HCT116 (cell line): ENCODE data around the gene FA2H. TPM values are rescaled to one million over a fixed set of nuclear protein-coding genes. Genes with fewer than 3 reads are reported as not detected.

Experiments
- ATAC-seq: fragments of 200-7000 bp; cut with Tn5 transposase; 2 replicates; pipeline ENCODE4 v1.9.1; 2020; ENCODE audit warnings: mild to moderate bottlenecking, moderate library complexity
- BruUV-seq: library from RNA; stranded (reverse); fragments of 400-500 nt; replicated peaks from 2 replicates; lab custom pipeline; 2021; lab: Mats Ljungman, UMichigan
- CTCF ChIA-PET: fragments of 300-600 bp; sonication (Branson Sonifier 250); formaldehyde crosslinking; loops from one replicate; lab custom pipeline; 2021; ENCODE audit warnings: antibody characterized with exemption; lab: Charles Lee
- POLR2A ChIA-PET: fragments of 300-600, 350-600 bp; sonication (Branson Sonifier 250); formaldehyde crosslinking; loops from one replicate; lab custom pipeline; 2021; ENCODE audit warnings: antibody characterized with exemption; lab: Charles Lee
- RAD21 ChIA-PET, 2 experiments: fragments of 300-600 bp; sonication (Branson Sonifier 250); formaldehyde crosslinking; loops; one replicate each; lab custom pipeline; 2023; ENCODE audit warnings: low total read pairs in 2 of 2; ENCODE audit not compliant: uncharacterized antibody in 2 of 2, unreplicated experiment in 2 of 2, low non-redundant PET in 1 of 2; lab: Charles Lee
- DNase-seq: peaks from one replicate; pipeline ENCODE4 v3.0.0-alpha.2; 2010; ENCODE audit warnings: low read depth, low spot score
- H2AFZ ChIP-seq: fragments of 200-600 bp; shearing (Covaris generic), sonication (generic); 2 replicates; pipeline ENCODE4 v1.6.1; 2017; ENCODE audit warnings: low read depth, mixed run types, mixed read lengths, antibody characterized with exemption, low read length; ENCODE audit not compliant: poor library complexity, severe bottlenecking
- H3K27ac ChIP-seq: 2 replicates; pipeline ENCODE4 v1.5.1; 2012; ENCODE audit warnings: low read depth, low read length
- H3K27me3 ChIP-seq: fragments of 200-600 bp; sonication (generic); 2 replicates; pipeline ENCODE4 v1.6.1; 2016; ENCODE audit warnings: mixed run types, low read length, mixed read lengths; ENCODE audit not compliant: insufficient read depth
- H3K36me3 ChIP-seq, 2 experiments: fragments of 200-500 bp in 1 of 2; fragments of 200-600 bp in 1 of 2; sonication (Bioruptor generic) in 1 of 2; sonication (generic) in 1 of 2; 2 replicates each; pipeline versions ENCODE4 v1.5.1 to v1.6.1; 2014 to 2016; ENCODE audit warnings: low read length in 2 of 2, inconsistent platforms in 1 of 2, mixed read lengths in 1 of 2, mixed run types in 1 of 2; ENCODE audit not compliant: insufficient read depth in 2 of 2, control insufficient read depth in 1 of 2
- H3K4me1 ChIP-seq, 2 experiments: fragments of 200-600 bp in 1 of 2; sonication (generic) in 1 of 2; 2 replicates each; pipeline versions ENCODE4 v1.5.1 to v1.6.1; 2012 to 2017; ENCODE audit warnings: low read length in 2 of 2, inconsistent platforms in 1 of 2, mild to moderate bottlenecking in 1 of 2, mixed read lengths in 1 of 2, mixed run types in 1 of 2, moderate library complexity in 1 of 2; ENCODE audit not compliant: insufficient read depth in 2 of 2, control insufficient read depth in 1 of 2
- H3K4me2 ChIP-seq: fragments of 200-600 bp; sonication (generic); 2 replicates; pipeline ENCODE4 v1.6.1; 2017; ENCODE audit warnings: mixed run types, low read length, mixed read lengths
- H3K4me3 ChIP-seq, 2 experiments: fragments of 200-600 bp in 1 of 2; sonication (generic) in 1 of 2; replicated peaks in 1 of 2; 2 replicates each; pipeline ENCODE4 v1.5.1; 2011 to 2016; ENCODE audit warnings: low read length in 2 of 2, control low read depth in 1 of 2, low read depth in 1 of 2, mild to moderate bottlenecking in 1 of 2, mixed read lengths in 1 of 2, mixed run types in 1 of 2
- H3K79me2 ChIP-seq: fragments of 200-600 bp; sonication (generic); 2 replicates; pipeline ENCODE4 v1.6.1; 2017; ENCODE audit warnings: mild to moderate bottlenecking, mixed run types, low read length, moderate library complexity, mixed read lengths; ENCODE audit not compliant: insufficient read depth
- H3K9ac ChIP-seq: fragments of 200-600 bp; sonication (generic); 2 replicates; pipeline ENCODE4 v1.6.1; 2016; ENCODE audit warnings: low read length, mixed read lengths
- H3K9me2 ChIP-seq: fragments of 200-600 bp; sonication (generic), shearing (Covaris generic); 2 replicates; pipeline ENCODE4 v1.6.1; 2017; ENCODE audit warnings: mixed run types, mild to moderate bottlenecking, moderate library complexity; ENCODE audit not compliant: insufficient read depth
- H3K9me3 ChIP-seq, 2 experiments: fragments of 200-500 bp in 1 of 2; fragments of 200-600 bp in 1 of 2; sonication (Bioruptor generic) in 1 of 2; sonication (generic) in 1 of 2; 2 replicates each; pipeline ENCODE4 v1.6.1; 2014 to 2017; ENCODE audit warnings: low read length in 2 of 2, mixed read lengths in 2 of 2, inconsistent platforms in 1 of 2, low read depth in 1 of 2, mild to moderate bottlenecking in 1 of 2, mixed run types in 1 of 2, moderate library complexity in 1 of 2; ENCODE audit not compliant: control insufficient read depth in 1 of 2, insufficient read depth in 1 of 2
- H4K20me1 ChIP-seq: fragments of 200-600 bp; sonication (generic), shearing (Covaris generic); 2 replicates; pipeline ENCODE4 v1.6.1; 2017; ENCODE audit warnings: mixed run types, mild to moderate bottlenecking, moderate library complexity; ENCODE audit not compliant: insufficient read depth
- CTCF ChIP-seq, 3 experiments: fragments of 200-600 bp in 1 of 3; sonication (generic) in 1 of 3; IDR thresholded peaks in 2 of 3; conservative IDR thresholded peaks in 1 of 3; 2 replicates each; pipeline ENCODE4 v1.5.1; 2012 to 2017; ENCODE audit warnings: low read depth in 2 of 3, low read length in 2 of 3, antibody characterized with exemption in 1 of 3, borderline replicate concordance in 1 of 3, control low read depth in 1 of 3, mild to moderate bottlenecking in 1 of 3, mixed read lengths in 1 of 3, mixed run types in 1 of 3, moderate library complexity in 1 of 3; ENCODE audit not compliant: insufficient read depth in 1 of 3
- EZH2 ChIP-seq: fragments of 200-600 bp; sonication (generic); IDR thresholded peaks from 2 replicates; pipeline ENCODE4 v1.6.1; 2017; ENCODE audit warnings: antibody characterized with exemption, mixed run types
- POLR2AphosphoS5 ChIP-seq: IDR thresholded peaks from 2 replicates; pipeline ENCODE4 v1.6.1; 2011; ENCODE audit warnings: mild to moderate bottlenecking, low read depth, low read length, moderate library complexity
- RAD21 ChIP-seq: IDR thresholded peaks from 2 replicates; pipeline ENCODE4 v1.6.1; 2012; ENCODE audit warnings: low read depth, mild to moderate bottlenecking
- REST ChIP-seq: IDR thresholded peaks from 2 replicates; pipeline ENCODE4 v1.6.1; 2012; ENCODE audit warnings: low read depth
- TCF7L2 ChIP-seq: IDR thresholded peaks from 2 replicates; pipeline ENCODE4 v1.7.0; 2011; ENCODE audit warnings: borderline replicate concordance, inconsistent platforms; ENCODE audit not compliant: insufficient read depth, insufficient read length; ENCODE audit errors: extremely low read depth
- YY1 ChIP-seq: IDR thresholded peaks from 2 replicates; pipeline ENCODE4 v1.6.1; 2011; ENCODE audit warnings: low read length, low read depth, moderate library complexity, mild to moderate bottlenecking; ENCODE audit not compliant: insufficient replicate concordance; ENCODE audit errors: extremely low read depth
- intact Hi-C: fragments of 100-400 bp; cut with micrococcal nuclease; formaldehyde crosslinking; loops from 2 replicates; pipeline ENCODE4 v1.10.0; 2022
- total RNA-seq: library from RNA; stranded (reverse); gene quantifications from one replicate; pipeline ENCODE4 v1.2.1, GENCODE V29; 2021; ENCODE audit not compliant: unreplicated experiment

FA2H gene
- total RNA-seq, 1 experiment from 2014 or later, result 11.1 TPM

- POLR2A ChIA-PET, result interaction anchor here (0.6 to 0.9 kb wide), 2 partner anchors 12 to 34 kb away, joined by 3 to 5 read pairs; partner anchors contain the start of gene FA2H
- Histone ChIP-seq H3K79me2 (no peaks in the 10 kb centered on the region), H3K9ac (peak overlapping the region; percentile 45), H3K4me2 (peak overlapping the region; percentile 74), H3K4me3 (peak overlapping the region; percentile 30 to 42), H3K9me3 (no peaks in the 10 kb centered on the region), H3K4me1 (peaks cover 58 to 88% of the 10 kb centered on the region in 2 experiments), H2AFZ (peak overlapping the region; percentile 91), H4K20me1 (no peaks in the 10 kb centered on the region), H3K36me3 (no peaks in the 10 kb centered on the region), H3K27me3 (no peaks in the 10 kb centered on the region), H3K27ac (peak overlapping the region; percentile 67), H3K9me2 (no peaks in the 10 kb centered on the region)
- CTCF ChIA-PET, result interaction anchor here (1.7 kb wide), 1 partner anchor 14 kb away, joined by 4 read pairs; no protein-coding TSS in a partner anchor
- RAD21 ChIA-PET, result no interaction called here
- no TSS peak for BruUV-seq
- peak; percentile 75 for DNase-seq
- peak; percentile 60 for ATAC-seq
- intact Hi-C loops, result no loop called here
- TF ChIP-seq POLR2AphosphoS5 (peak; percentile 24), YY1 (peak; percentile 77), EZH2 (no peak), CTCF (IDR thresholded peaks at IDR 0.05 in 2 of 3, conservative IDR thresholded peaks at IDR 0.05 in 1 of 3; ENCODE audit: borderline replicate concordance in 1 of 3, insufficient read depth in 1 of 3, low read depth in 2 of 3, low read length in 2 of 3) (no peak), RAD21 (no peak), REST (no peak), TCF7L2 (peak; percentile 54)
These were observed 33.8 kb downstream of the FA2H start for GRCh38 chr16:74740795-74741304.
